A549 (cell line): ENCODE data around the gene PLAGL2.

Experiments
- BHLHE40 ChIP-seq: IDR thresholded peaks from 2 replicates; pipeline ENCODE4 v1.6.1; 2012; ENCODE audit warnings: low read depth, low read length, inconsistent platforms
- EP300 ChIP-seq, 2 experiments: fragments of >200 bp; sonication (Bioruptor Twin); formaldehyde crosslinking; IDR thresholded peaks; 2 replicates in 1 of 2; 3 replicates in 1 of 2; pipeline ENCODE4 v1.6.1; 2016 to 2017
- ESRRA ChIP-seq: fragments of 150-350 bp; IDR thresholded peaks from 2 replicates; pipeline ENCODE4 v1.6.1; 2014; ENCODE audit warnings: mild to moderate bottlenecking, low read length, borderline replicate concordance
- JUNB ChIP-seq: fragments of >200 bp; sonication (Bioruptor Twin); formaldehyde crosslinking; IDR thresholded peaks from 2 replicates; pipeline ENCODE4 v1.6.1; 2016
- MAFK ChIP-seq: fragments of 450-650 bp; IDR thresholded peaks from 2 replicates; pipeline ENCODE4 v1.6.1; 2014; ENCODE audit not compliant: partially characterized antibody
- NFE2L2 ChIP-seq: fragments of 150-350 bp; conservative IDR thresholded peaks from 2 replicates; pipeline ENCODE4 v1.6.1; 2014; ENCODE audit warnings: low read length
- NR3C1 ChIP-seq: fragments of >200 bp; sonication (Bioruptor Twin); formaldehyde crosslinking; IDR thresholded peaks from 3 replicates; pipeline ENCODE4 v1.6.1; 2017
- POLR2A ChIP-seq: IDR thresholded peaks from 2 replicates; pipeline ENCODE4 v1.6.1; 2012; ENCODE audit warnings: mild to moderate bottlenecking, low read length
- SMC3 ChIP-seq: fragments of >200 bp; sonication (Bioruptor Twin); formaldehyde crosslinking; IDR thresholded peaks from 3 replicates; pipeline ENCODE4 v1.6.1; 2018; ENCODE audit warnings: inconsistent platforms
- ZC3H11A ChIP-seq: fragments of 450-650 bp; IDR thresholded peaks from 2 replicates; pipeline ENCODE4 v1.6.1; 2014; ENCODE audit warnings: antibody characterized with exemption, mild to moderate bottlenecking
- TF ChIP-seq, protein P1 (sequence below): fragments of >200 bp; sonication (Bioruptor Twin); formaldehyde crosslinking; IDR thresholded peaks from 3 replicates; pipeline ENCODE4 v1.5.1; 2016
- TF ChIP-seq, protein P2 (sequence below): IDR thresholded peaks from 2 replicates; pipeline ENCODE4 v1.6.1; 2012
- TF ChIP-seq, protein P3 (sequence below): fragments of 250-450 bp; sonication (Bioruptor Pico); IDR thresholded peaks from 2 replicates; pipeline ENCODE4 v1.5.0; 2020; ENCODE audit warnings: low read depth, mild to moderate bottlenecking, moderate library complexity
- TF ChIP-seq, protein P4 (sequence below): fragments of 200-600 bp; sonication (generic); IDR thresholded peaks from 2 replicates; pipeline ENCODE4 v1.6.1; 2016; ENCODE audit warnings: antibody characterized with exemption, mild to moderate bottlenecking, moderate library complexity

DNA sequence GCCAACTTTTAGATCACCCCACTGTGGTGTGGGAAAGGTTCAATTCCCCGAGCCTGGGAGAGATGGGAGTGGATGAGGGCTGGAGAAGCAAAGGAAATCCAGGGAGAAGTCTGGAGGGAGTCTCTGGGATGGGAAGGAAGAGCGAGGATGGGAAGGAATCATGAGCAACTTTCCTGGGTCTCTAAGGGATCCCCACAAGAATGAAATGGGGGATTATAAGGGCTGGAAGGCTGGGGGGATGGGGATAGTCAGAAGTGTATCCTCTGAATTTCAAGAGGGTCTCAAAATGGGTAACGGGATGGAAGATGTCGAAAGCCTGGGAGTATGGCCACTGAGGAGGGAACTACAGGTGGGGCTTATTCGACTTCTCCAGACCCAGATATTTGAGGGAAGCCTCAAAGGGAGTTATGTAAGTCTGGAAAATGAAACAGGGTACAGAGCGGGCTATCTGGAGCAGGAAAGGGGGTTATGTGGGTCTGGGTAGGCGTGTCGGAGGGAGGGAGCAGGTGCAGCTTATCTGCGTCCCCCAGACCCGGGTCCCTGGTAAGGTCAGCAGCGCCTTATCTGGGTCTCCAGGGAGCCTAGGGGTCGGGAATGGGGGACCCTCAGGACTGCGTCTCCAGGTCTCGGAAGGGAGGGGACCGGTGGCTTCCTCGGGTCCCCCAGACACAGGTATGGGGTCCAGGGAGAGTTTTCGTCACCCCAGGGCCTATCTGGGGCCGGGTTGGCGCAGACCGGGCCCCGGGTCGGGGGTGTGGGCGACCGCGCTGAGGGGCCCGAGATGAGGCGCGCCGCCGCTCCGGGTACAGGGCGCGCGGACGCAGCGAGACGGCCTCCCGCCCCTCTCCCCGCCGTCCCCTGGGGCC lies 550 bp downstream of the PLAGL2 start:
- TF ChIP-seq POLR2A, result no peak
- TF ChIP-seq NFE2L2, result no peak
- TF ChIP-seq, protein P1, sequence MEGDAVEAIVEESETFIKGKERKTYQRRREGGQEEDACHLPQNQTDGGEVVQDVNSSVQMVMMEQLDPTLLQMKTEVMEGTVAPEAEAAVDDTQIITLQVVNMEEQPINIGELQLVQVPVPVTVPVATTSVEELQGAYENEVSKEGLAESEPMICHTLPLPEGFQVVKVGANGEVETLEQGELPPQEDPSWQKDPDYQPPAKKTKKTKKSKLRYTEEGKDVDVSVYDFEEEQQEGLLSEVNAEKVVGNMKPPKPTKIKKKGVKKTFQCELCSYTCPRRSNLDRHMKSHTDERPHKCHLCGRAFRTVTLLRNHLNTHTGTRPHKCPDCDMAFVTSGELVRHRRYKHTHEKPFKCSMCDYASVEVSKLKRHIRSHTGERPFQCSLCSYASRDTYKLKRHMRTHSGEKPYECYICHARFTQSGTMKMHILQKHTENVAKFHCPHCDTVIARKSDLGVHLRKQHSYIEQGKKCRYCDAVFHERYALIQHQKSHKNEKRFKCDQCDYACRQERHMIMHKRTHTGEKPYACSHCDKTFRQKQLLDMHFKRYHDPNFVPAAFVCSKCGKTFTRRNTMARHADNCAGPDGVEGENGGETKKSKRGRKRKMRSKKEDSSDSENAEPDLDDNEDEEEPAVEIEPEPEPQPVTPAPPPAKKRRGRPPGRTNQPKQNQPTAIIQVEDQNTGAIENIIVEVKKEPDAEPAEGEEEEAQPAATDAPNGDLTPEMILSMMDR, result no peak
- no peak for TF ChIP-seq EP300 (IDR thresholded peaks at IDR 0.05)
- TF ChIP-seq MAFK, result no peak
- no peak for TF ChIP-seq BHLHE40
- no peak for TF ChIP-seq NR3C1
- TF ChIP-seq, protein P2, sequence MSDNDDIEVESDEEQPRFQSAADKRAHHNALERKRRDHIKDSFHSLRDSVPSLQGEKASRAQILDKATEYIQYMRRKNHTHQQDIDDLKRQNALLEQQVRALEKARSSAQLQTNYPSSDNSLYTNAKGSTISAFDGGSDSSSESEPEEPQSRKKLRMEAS, result no peak
- TF ChIP-seq, protein P3, sequence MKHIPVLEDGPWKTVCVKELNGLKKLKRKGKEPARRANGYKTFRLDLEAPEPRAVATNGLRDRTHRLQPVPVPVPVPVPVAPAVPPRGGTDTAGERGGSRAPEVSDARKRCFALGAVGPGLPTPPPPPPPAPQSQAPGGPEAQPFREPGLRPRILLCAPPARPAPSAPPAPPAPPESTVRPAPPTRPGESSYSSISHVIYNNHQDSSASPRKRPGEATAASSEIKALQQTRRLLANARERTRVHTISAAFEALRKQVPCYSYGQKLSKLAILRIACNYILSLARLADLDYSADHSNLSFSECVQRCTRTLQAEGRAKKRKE (CRISPR knock-in tag), result no peak
- TF ChIP-seq JUNB, result no peak
- TF ChIP-seq ESRRA, result no peak
- TF ChIP-seq, protein P4, sequence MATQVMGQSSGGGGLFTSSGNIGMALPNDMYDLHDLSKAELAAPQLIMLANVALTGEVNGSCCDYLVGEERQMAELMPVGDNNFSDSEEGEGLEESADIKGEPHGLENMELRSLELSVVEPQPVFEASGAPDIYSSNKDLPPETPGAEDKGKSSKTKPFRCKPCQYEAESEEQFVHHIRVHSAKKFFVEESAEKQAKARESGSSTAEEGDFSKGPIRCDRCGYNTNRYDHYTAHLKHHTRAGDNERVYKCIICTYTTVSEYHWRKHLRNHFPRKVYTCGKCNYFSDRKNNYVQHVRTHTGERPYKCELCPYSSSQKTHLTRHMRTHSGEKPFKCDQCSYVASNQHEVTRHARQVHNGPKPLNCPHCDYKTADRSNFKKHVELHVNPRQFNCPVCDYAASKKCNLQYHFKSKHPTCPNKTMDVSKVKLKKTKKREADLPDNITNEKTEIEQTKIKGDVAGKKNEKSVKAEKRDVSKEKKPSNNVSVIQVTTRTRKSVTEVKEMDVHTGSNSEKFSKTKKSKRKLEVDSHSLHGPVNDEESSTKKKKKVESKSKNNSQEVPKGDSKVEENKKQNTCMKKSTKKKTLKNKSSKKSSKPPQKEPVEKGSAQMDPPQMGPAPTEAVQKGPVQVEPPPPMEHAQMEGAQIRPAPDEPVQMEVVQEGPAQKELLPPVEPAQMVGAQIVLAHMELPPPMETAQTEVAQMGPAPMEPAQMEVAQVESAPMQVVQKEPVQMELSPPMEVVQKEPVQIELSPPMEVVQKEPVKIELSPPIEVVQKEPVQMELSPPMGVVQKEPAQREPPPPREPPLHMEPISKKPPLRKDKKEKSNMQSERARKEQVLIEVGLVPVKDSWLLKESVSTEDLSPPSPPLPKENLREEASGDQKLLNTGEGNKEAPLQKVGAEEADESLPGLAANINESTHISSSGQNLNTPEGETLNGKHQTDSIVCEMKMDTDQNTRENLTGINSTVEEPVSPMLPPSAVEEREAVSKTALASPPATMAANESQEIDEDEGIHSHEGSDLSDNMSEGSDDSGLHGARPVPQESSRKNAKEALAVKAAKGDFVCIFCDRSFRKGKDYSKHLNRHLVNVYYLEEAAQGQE, result no peak
- TF ChIP-seq SMC3, result no peak
- no peak for TF ChIP-seq ZC3H11A
